Fibroblast of skin of right biceps (primary cell): ENCODE data around the gene IL3RA.
"Not testable (repeated sequence)": the region's sequence is repeated elsewhere in the genome, so short reads cannot be mapped to it uniquely, and the experiment has no call there.

Source experiments
- DNase-seq: peaks from one replicate; pipeline ENCODE4 v3.0.0-alpha.2; 2013

IL3RA gene

DNA sequence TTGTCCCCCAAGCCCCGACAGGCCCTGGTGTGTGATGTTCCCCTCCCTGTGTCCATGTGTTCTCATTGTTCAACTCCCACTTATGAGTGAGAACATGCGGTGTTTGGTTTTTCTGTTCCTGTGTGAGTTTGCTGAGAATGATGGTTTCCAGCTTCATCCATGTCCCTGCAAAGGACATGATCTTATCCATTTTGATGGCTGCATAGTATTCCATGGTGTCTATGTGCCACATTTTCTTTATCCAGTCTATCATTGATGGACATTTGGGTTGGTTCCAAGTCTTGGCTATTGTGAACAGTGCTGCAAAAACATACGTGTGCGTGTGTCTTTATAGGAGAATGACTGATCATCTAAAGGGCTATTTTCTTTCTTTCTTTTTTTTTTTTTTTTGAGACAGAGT lies 4.2 kb upstream of the IL3RA start:
- DNase-seq = not testable (repeated sequence)

DNA sequence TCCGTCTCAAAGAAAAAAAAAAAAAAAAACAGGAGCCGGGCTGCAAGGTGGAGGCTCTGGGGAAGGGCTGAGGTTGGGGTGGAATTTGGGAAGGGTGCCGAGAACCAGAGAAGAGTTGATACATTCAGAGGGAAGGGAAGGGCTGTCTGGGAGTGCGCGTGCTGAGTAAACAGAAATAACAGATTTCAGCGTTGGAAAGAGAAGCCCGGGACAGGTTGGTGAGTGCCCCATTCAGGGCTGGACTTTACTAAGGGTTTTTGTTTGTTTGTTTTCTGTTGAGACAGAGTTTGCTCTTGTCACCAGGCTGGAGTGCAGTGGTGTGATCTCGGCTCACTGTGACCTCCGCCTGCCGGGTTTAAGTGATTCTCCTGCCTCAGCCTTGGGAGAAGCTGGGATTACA lies 1.7 kb upstream of the IL3RA start:
- no peak for DNase-seq

- no peak for DNase-seq
These were observed 579 bp downstream of the IL3RA start for GRCh38 chrX:1336948-1337779.

DNA sequence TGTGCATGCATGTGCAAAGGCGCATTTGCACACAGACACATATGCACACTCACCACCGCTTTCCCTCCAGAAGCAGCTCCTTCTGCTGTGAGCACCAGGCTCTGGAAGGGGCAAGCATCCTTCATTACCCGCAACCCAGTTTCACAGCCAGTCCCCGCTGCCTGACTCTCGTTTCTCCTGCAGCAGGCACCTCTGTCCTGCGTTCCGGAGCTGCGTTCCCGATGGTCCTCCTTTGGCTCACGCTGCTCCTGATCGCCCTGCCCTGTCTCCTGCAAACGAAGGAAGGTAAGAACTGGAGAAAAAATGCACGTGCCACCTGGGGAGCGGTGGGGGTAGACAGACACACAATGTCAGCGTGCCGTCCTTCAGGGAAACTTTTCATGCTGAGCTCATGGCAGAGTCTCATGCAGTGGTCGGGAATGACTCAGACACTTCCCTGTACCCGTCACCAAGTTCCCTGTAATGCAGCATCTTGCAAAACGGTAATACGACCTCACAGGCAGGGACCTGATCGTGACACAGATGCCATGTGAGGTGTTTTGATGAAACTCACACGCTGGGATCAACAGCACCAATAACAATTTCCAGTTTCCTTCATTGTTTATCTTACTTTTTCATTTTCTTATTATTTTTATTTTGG lies 5.1 kb downstream of the IL3RA start:
- no peak for DNase-seq

DNA sequence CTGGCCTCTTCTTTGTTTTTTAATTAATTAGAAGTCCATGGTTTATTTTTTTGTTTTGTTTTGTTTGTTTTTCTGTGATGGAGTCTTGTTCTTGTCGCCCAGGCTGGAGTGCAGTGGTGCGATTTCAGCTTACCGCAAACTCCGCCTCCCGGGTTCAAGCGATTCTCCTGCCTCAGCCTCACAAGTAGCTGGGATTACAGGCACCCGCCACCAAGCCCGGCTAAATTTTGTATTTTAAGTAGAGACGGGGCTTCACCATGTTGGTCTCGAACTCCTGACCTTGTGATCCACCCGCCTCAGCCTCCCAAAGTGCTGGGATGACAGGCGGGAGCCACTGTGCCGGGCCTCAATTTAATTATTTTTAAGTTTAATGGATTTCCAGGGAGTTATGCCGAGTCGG lies 13.0 kb downstream of the IL3RA start:
- not testable (repeated sequence) for DNase-seq

GRCh38 chrX:1351981-1352714 lies 15.6 kb downstream of the IL3RA start:
- no peak for DNase-seq

- no peak for DNase-seq
These were observed 17.7 kb downstream of the IL3RA start for GRCh38 chrX:1354036-1355019.

DNA sequence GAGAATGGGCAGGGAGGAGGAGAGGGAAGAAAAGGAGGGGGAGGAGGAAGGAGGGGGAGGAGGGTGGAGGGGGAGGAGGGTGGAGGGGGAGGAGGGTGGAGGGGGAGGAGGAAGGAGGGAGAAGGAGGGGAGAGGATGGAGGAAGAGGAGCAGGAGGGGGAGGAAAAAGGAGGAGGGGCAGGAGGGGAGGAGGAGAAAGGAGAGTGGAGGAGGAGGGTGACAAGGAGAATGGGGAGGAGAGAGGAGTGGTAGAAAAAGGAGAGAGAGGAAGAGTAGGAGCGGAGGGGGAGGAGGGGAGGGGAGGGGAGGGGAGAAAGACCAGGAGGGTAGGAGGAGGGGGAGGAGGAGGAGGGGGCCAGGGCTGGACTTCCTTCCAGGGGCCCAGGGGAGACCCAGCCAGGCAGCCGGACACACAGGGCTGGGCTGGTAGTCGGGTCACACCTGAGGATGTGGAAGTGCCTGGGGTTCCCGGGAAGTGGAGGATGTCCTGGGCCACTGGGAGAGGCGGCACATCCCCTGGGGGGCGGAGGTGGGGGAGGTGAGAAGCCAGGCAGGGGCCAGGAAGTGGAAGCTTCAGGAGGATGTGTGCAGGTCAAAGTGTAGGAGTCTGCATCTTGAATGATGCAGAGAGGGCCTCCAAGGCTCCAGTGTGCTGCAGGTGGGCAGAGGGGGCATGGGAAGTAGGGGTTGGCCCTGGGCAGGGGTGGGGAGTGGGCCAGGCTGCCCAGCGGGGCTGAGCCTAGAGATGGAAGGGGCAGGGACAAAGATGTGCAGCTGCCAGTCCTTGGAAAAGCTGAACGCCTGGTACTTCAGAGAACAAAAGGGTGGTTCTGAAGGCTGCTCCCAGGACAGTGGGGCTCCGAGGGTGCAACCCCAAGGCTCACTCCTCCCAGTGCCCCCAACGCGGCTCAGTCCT lies 18.8 kb downstream of the IL3RA start:
- DNase-seq = no peak

GRCh38 chrX:1357993-1358392 lies 21.4 kb downstream of the IL3RA start:
- DNase-seq = no peak

DNA sequence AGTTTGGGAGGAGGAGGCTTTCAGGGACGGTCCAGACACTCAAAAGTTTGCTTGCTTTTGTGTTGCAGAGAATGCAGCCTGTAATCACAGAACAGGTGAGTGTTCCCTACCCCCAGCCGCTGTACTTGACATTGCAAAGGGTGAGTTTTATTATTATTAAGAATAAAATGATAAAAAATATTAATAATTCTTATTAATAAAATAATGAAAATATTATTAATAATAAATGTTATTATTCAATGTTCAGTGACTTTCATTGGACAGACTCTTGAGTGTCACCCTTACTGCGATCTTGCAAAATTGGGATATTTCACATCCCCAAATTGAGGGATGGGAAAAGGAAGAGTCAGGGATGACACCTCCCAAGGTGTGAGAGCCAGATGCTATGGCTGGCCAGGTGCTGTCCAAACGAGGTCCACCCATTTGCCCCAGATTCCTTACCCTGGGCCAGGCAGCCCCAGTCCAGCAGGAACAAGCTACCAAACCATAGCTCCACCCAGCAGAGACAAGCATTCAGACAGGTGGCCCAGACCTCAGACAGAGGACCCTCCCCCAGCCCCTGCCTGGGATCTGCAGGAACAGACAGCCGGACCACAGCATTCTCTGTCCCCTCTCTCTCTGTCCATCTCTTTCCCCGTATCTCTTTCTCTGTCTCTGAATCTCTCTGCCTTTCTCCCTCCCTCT lies 22.4 kb downstream of the IL3RA start:
- DNase-seq = no peak

DNA sequence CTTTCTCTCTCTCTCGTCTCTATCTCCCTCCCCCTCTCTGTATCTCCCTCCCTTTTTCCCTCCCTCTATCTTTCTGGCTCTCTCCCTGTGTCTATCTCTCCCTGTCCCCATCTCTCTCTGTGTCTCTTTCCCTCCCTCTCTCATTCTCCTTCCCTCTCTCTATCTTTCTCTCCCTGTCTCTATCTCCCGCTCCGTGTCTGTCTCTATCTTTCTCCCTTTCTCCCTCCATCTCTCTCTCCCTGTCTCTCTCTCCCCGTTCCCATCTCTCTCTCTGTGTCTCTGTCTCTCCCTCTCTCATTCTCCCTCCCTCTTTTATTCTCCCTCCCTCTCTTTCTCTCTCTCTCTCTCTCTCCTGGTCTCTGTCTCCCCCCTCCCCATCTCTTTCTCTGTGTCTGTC lies 22.9 kb downstream of the IL3RA start:
- DNase-seq = no peak

- DNase-seq = no peak
These were observed 23.6 kb downstream of the IL3RA start for GRCh38 chrX:1360171-1360570.

DNA sequence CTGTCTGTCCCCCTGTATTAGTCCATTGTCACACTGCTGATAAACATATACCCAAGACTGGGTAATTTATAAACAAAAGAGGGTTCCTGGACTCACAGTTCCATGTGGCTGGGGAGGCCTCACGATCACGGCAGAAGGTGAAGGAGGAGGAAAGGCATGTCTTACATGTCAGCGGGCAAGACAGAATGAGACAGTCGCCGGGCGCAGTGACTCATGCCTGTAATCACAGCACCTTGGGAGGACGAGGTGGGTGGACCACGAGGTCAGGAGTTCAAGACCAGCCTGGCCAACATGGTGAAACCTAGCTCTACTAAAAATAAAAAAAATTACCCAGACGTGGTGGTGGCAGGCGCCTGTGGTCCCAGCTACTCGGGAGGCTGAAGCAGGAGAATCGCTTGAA lies 24.7 kb downstream of the IL3RA start:
- DNase-seq = peak; percentile 37

- no peak for DNase-seq
These were observed 25.3 kb downstream of the IL3RA start for GRCh38 chrX:1361910-1362309.

DNA sequence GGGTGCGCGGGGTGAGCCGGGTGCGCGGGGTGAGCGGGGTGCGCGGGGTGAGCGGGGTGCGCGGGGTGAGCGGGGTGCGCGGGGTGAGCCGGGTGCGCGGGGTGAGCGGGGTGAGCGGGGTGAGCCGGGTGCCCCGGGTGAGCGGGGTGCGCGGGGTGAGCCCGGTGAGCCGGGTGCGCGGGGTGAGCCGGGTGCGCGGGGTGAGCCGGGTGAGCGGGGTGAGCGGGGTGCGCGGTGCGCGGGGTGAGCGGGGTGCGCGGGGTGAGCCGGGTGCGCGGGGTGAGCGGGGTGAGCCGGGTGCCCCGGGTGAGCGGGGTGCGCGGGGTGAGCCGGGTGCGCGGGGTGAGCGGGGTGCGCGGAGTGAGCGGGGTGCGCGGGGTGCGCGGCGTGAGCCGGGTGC lies 29.8 kb downstream of the IL3RA start:
- DNase-seq = not testable (repeated sequence)

- no peak for DNase-seq
These were observed 31.8 kb downstream of the IL3RA start for GRCh38 chrX:1368385-1368698.

GRCh38 chrX:1378306-1378759 lies 41.7 kb downstream of the IL3RA start:
- no peak for DNase-seq

DNA sequence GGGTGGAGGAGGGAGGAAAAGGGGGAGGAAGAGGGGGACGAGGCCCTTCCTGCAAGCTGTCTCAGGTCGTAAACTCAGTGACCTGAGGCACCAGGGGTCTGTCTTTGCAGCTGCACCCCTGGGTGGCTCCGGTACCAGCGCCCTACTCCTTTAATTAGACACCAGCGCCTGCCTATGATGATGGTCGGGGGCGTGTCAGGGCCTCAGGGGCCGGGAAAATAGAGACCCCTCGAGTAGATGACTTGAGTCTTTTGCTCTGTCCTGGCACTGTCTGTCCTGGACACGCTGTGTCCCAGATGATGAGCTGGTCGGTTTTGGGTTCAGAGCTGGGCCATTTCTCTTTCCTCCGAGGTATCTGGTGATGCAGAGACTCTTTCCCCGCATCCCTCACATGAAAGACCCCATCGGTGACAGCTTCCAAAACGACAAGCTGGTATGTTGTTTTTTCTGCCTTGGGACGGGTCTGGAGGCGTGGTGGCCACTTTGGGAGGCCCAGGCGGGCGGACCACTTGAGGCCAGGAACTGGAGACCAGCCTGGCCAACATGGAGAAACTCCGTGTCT lies 44.2 kb downstream of the IL3RA start:
- DNase-seq = no peak

- no peak for DNase-seq
These were observed 48.2 kb downstream of the IL3RA start for GRCh38 chrX:1384658-1385252.
